Superior temporal gyrus (tissue), 1 donor: ENCODE data around the gene CYB561.

Experiments
- DNase-seq: peaks from one replicate; pipeline ENCODE4 v3.0.0-alpha.2; 2016; ENCODE audit errors: extremely low spot score

CYB561 gene, protein sequence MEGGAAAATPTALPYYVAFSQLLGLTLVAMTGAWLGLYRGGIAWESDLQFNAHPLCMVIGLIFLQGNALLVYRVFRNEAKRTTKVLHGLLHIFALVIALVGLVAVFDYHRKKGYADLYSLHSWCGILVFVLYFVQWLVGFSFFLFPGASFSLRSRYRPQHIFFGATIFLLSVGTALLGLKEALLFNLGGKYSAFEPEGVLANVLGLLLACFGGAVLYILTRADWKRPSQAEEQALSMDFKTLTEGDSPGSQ

DNA sequence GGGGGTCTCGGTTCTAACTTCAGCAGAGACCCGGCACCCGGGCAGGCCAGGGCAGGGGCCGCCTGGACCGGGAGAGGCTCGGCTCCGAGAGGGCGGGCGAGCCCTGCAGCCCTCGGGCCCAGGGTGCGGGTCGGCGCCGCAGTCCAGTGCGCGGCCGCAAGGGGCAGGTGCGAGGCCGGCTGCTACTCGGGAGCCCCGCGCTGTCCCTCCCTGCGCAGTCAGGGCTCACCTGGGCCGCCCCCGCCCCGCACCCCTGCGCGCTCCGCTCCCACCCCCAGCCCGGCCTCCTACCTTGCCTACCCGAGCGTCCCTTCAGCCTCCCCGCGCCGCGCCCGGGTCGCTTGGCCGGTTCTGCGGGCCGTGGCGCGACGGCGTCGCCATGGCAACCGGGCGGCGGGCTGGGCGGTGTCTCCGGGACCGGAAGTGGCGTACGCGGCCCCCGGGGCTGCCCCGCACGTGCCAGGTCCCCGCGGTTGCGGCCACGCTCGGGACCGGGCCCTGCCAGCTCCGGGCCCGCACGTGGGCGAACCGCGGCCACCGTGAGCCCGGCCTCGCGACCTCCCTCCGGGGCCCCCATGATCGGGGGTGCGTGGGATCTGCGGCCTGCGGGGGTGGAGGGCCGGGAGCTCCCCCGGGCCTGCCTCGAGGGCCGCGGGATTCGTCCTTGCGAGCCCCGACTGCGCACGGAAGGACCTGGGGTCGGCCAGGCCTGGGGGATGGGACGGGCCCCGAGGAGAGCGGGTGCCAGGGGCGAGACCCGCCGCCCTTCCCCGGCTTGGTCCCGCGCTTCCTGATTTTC is at the start of gene CYB561:
Gene CYB561, minus strand, starts transcription at position 353 of the 799 bp plus-strand sequence. CDS start 8,759 bp downstream, outside the sequence.
- DNase-seq = no peak

- DNase-seq = no peak
Measured at GRCh38 chr17:63495491-63495890, 49.4 kb upstream of the CYB561 start.

DNA sequence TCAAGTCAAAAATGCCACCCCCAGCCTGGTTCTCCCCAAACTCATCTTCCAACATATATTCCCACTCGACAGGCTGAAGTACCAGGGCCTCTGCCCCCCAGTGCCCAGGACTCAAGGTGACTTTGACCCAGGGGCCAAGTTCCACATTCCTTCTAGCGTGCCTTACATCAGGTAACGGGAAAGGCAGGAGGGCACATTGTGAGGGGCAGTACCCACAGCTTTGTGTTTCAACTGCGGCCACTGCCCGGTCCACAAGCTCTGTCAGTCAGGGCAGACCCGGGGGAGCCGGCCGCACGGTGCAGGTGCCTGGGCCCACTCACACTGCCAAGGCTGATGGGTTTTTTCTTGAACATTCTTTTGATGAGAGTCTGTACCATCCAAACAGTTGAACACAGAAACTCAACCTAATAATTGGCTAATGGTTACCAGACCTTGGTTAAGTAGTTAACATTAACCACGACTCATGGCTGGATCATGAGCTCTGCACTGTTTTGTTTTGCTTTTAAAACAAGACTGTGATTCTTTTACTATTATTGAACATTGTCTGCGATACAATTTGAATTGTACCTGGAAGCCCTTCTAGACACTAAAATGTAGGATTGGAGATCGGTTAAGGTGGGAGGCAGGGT is 48.3 kb upstream of the CYB561 start:
- DNase-seq = no peak

DNA sequence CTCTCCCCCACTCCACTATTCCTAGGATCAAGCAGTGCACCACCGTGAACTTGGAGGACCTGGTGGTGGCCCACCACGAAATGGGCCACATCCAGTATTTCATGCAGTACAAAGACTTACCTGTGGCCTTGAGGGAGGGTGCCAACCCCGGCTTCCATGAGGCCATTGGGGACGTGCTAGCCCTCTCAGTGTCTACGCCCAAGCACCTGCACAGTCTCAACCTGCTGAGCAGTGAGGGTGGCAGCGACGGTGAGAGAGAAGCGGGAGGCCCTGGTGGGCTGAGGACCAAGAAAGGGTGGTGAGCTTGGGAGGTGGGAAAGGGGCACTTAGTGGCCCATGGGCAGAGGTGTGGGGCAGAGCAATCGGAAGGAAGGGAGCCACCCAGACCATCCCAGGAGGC is 47.3 kb upstream of the CYB561 start:
- no peak for DNase-seq

- DNase-seq = no peak
Measured at GRCh38 chr17:63492940-63493339, 46.8 kb upstream of the CYB561 start.

- peak; percentile 22 for DNase-seq
Measured at GRCh38 chr17:63491977-63492618, 46.0 kb upstream of the CYB561 start.

- no peak for DNase-seq
Measured at GRCh38 chr17:63491413-63491812, 45.3 kb upstream of the CYB561 start.

GRCh38 chr17:63490858-63491400 is 44.8 kb upstream of the CYB561 start:
- DNase-seq = no peak

DNA sequence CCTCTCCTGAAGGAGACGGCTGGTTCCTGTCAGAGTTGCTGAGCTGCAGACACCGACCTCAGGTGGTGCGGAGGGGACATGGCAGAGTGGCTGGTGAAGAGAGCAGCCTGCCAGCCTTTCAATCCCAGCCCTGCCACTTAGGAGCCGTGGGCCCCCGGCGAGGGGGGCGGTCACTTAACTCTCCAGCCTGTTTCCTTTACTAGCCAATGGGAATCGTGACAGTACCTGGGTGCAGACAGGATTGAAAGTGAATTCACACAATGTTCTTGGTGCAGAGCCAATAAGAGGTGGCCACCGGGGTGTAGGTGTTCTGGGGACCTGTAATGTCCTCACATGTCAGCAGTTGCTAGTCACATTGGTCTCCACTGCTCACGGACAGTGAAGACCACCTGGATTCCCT is 44.2 kb upstream of the CYB561 start:
- DNase-seq = no peak

GRCh38 chr17:63489291-63489690 is 43.2 kb upstream of the CYB561 start:
- DNase-seq = no peak

DNA sequence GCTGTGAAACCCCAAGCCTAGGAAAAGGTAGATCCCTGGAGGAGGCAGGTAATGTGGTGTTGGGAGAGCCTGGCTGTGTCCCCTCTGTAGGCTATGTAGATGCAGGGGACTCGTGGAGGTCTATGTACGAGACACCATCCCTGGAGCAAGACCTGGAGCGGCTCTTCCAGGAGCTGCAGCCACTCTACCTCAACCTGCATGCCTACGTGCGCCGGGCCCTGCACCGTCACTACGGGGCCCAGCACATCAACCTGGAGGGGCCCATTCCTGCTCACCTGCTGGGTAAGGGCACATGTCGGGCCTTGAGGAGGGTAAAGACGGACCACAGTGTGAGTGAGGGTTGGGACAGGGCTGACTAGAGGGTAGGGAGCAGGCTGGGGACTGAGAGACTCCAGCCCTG is 42.7 kb upstream of the CYB561 start:
- no peak for DNase-seq

DNA sequence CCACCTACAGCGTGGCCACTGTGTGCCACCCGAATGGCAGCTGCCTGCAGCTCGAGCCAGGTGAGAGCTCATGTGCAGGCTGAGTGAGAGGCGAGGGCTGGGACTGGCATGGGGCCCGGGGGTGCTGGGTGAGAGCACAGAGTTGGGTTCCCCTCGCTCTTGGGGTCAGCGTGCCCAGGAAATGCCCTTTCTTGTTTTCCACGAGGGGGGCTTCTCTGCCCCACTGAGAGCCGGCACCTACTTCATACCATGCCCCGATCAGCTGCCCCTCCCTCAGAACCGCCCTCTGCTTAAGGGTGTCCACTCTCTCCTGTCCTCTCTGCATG is 40.9 kb upstream of the CYB561 start:
- no peak for DNase-seq

GRCh38 chr17:63486317-63487013 is 40.4 kb upstream of the CYB561 start:
- no peak for DNase-seq

- no peak for DNase-seq
Measured at GRCh38 chr17:63483655-63484575, 37.8 kb upstream of the CYB561 start.

GRCh38 chr17:63483038-63483437 is 36.9 kb upstream of the CYB561 start:
- DNase-seq = no peak

- DNase-seq = no peak
Measured at GRCh38 chr17:63482509-63482908, 36.4 kb upstream of the CYB561 start.

GRCh38 chr17:63481488-63481870 is 35.4 kb upstream of the CYB561 start:
- no peak for DNase-seq

DNA sequence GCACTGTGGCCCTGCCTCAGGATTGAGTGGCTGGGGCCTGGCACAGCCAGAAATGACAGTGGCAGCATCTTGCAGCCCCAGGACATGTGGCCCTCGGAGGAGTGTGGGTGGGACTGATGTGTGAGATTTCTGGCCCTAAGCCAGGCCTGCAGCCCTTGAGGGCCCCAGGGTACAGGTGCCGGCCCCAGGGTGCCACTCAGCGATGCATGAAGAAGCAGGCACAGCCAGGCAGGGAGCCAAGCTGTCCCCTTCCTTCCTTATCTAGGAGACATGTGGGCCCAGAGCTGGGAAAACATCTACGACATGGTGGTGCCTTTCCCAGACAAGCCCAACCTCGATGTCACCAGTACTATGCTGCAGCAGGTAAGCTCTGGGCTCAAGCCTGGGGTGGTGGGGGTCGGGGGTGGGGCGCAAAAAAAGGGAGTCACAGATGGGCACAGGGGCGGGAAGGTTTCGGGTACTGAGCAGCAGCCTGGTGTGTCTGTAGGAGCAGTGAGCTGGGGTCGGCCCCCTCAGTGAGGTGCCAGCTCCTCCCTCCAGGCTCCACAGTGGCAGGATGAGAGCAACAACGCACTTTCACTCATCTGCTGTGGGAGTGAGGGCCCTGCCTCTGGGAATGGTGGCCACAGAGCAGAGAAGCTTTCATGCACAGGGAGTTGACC is 34.9 kb upstream of the CYB561 start:
- no peak for DNase-seq

DNA sequence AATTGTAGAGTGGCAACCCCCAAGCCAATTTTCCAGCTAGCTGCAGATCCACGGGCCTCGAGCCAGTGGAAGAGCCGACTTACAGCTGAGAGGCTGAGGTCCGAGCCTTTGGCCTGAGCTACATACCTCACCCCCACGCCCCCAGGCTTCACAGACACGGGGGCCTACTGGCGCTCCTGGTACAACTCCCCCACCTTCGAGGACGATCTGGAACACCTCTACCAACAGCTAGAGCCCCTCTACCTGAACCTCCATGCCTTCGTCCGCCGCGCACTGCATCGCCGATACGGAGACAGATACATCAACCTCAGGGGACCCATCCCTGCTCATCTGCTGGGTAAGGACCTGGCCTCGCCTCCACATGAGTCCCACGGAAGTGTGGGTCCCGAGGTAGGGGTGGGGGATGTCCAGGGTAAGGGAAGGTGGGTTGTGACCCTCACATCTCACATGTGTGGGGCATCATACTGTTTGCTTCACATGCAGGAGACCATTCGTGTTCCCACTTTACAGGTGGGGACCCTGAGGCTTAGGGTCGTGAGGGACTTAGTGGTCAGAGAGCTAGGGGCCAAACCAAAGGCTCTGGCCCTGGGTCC is 34.2 kb upstream of the CYB561 start:
- DNase-seq = no peak
